ENCODE measurements around the gene LDHD. TPM values are rescaled to one million over a fixed set of nuclear protein-coding genes. Genes with fewer than 3 reads are reported as not detected.

LDHD gene
- total RNA-seq, 1 donor from 2014 or later: 0.89 TPM

DNA sequence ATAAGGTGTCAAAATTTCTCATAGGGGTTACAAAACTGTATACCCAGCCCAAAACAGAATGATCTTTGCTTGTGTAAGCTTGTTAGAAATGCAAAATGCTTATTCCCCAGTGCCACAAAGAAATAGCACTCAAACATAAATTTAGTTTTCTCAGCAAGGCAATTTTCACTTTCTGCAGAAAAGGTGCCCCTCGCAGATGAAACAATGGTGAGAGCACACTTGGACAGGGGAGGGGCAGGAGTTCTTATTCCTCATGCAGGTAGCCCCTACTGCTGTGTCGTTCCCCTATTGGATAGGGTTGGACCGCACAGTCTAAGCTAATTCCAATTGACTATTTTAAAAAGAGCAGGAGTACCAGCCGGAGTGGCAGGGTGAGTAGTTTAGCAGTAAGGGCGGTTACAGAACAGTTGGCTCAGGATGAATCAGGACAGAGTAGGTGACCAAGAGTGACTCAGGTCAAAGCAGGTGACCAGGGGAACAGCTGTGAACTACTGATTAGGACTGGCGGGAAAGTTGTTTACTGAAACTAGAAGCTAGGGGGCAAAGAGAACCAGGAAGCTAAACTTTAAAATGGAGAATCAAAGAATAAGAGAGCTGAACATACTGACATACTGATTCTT lies 5.5 kb upstream of the LDHD start:
- Mint-ChIP-seq H3K27ac (no peak overlapping the region), H3K36me3 (ENCODE audit: insufficient read depth) (peaks cover 2% of the 10 kb centered on the region), H3K4me1 (ENCODE audit: low read depth) (no peaks in the 10 kb centered on the region), H3K9me3 (ENCODE audit: low read depth) (peaks cover 12% of the 10 kb centered on the region), H3K4me3 (ENCODE audit: low read depth) (no peak overlapping the region), H3K27me3 (no peaks in the 10 kb centered on the region)
- DNase-seq (ENCODE audit: low spot score, unreplicated experiment): no peak
- TF ChIP-seq CTCF (IDR thresholded peaks at IDR 0.05; ENCODE audit: unreplicated experiment): no peak

GRCh38 chr16:75120253-75120652 lies 3.7 kb upstream of the LDHD start:
- DNase-seq (ENCODE audit: low spot score, unreplicated experiment): no peak
- H3K27me3 Mint-ChIP-seq: no peaks in the 10 kb centered on the region
- no peak overlapping the region for H3K27ac Mint-ChIP-seq
- H3K9me3 Mint-ChIP-seq (ENCODE audit: low read depth): peaks cover 12% of the 10 kb centered on the region
- no peaks in the 10 kb centered on the region for H3K4me1 Mint-ChIP-seq (ENCODE audit: low read depth)
- no peaks in the 10 kb centered on the region for H3K36me3 Mint-ChIP-seq (ENCODE audit: insufficient read depth)
- no peak for TF ChIP-seq CTCF (IDR thresholded peaks at IDR 0.05; ENCODE audit: unreplicated experiment)
- H3K4me3 Mint-ChIP-seq (ENCODE audit: low read depth): no peak overlapping the region

GRCh38 chr16:75118943-75119539 lies 2.5 kb upstream of the LDHD start:
- Mint-ChIP-seq H3K4me1 (ENCODE audit: low read depth) (no peaks in the 10 kb centered on the region), H3K27ac (no peak overlapping the region), H3K4me3 (ENCODE audit: low read depth) (no peak overlapping the region), H3K27me3 (no peaks in the 10 kb centered on the region), H3K36me3 (ENCODE audit: insufficient read depth) (no peaks in the 10 kb centered on the region), H3K9me3 (ENCODE audit: low read depth) (peaks cover 12% of the 10 kb centered on the region)
- no peak for TF ChIP-seq CTCF (IDR thresholded peaks at IDR 0.05; ENCODE audit: unreplicated experiment)
- no peak for DNase-seq (ENCODE audit: low spot score, unreplicated experiment)

DNA sequence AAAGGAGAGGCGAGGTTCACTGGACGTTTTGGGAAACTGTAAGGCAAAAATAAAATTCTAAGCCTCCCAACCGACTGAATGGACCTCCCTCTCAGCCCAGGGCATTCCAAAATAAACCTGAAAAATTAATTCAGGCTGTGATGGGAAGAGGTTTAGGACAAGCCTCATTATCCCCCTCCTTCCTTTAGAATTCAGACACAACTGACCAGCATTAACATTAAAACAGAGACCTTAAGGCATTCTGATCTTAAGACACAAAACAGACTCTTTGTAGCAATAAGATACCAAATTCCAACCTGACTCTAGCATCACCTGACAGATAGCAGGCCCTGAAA lies 298 bp upstream of the LDHD start:
- no peak for DNase-seq (ENCODE audit: low spot score, unreplicated experiment)
- H3K9me3 Mint-ChIP-seq (ENCODE audit: low read depth): peaks cover 4% of the 10 kb centered on the region
- H3K27me3 Mint-ChIP-seq: no peaks in the 10 kb centered on the region
- H3K4me3 Mint-ChIP-seq (ENCODE audit: low read depth): no peak overlapping the region
- TF ChIP-seq CTCF (IDR thresholded peaks at IDR 0.05; ENCODE audit: unreplicated experiment): no peak
- no peaks in the 10 kb centered on the region for H3K36me3 Mint-ChIP-seq (ENCODE audit: insufficient read depth)
- no peak overlapping the region for H3K27ac Mint-ChIP-seq
- H3K4me1 Mint-ChIP-seq (ENCODE audit: low read depth): peaks cover 3% of the 10 kb centered on the region

DNA sequence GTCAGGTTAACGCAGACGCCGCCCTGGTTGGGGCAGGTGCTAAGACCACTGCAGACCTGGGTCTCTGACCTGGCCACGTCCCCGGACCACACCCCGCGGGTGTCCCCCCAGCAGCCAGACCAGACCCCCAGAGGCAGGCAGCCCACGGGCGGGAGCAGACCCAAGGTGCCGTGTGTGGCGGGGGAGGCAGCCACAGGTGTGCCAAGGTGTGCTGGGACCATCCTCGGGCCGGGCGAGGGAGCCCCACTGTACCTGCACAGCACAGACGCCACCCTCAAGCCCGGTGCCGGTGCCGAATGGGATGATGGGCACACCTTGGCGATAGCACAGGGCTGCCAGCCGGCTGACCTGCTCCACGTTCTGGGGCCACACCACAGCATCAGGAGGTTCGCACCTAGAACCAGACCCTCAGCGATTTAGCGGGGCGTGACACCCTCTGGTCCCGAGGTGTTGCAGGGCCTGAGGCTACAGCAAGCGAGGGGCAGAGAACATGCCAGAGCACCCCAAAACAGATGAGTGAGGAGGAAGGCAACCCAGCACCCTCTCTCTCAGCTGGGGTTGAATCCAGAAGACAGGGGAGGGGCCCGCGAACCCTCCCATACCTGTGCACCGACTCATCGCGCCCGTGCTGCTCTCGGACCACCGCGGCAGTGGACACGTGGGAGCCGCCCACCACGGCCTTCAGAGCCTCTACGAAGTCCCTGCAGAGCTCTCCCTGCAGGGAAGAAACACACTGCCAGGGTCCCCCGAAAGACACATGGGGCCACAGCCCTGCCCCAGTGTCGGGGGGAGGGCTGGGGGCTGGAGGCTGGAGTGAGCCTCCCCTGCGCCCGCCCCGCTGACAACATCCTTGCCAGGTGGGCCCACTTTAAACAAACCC lies 1.4 kb downstream of the LDHD start:
- H3K27ac Mint-ChIP-seq: no peak overlapping the region
- TF ChIP-seq CTCF (IDR thresholded peaks at IDR 0.05; ENCODE audit: unreplicated experiment): no peak
- no peak overlapping the region for H3K4me3 Mint-ChIP-seq (ENCODE audit: low read depth)
- H3K27me3 Mint-ChIP-seq: no peaks in the 10 kb centered on the region
- peaks cover 9% of the 10 kb centered on the region for H3K4me1 Mint-ChIP-seq (ENCODE audit: low read depth)
- no peaks in the 10 kb centered on the region for H3K9me3 Mint-ChIP-seq (ENCODE audit: low read depth)
- DNase-seq (ENCODE audit: low spot score, unreplicated experiment): no peak
- no peaks in the 10 kb centered on the region for H3K36me3 Mint-ChIP-seq (ENCODE audit: insufficient read depth)

All from progenitor cell of endocrine pancreas (in vitro differentiated cells).